ENCODE measurements around the gene CRTC1. TPM values are rescaled to one million over a fixed set of nuclear protein-coding genes. Genes with fewer than 3 reads are reported as not detected.

CRTC1 gene
- total RNA-seq, 1 donor from 2014 or later: 10.3 TPM

DNA sequence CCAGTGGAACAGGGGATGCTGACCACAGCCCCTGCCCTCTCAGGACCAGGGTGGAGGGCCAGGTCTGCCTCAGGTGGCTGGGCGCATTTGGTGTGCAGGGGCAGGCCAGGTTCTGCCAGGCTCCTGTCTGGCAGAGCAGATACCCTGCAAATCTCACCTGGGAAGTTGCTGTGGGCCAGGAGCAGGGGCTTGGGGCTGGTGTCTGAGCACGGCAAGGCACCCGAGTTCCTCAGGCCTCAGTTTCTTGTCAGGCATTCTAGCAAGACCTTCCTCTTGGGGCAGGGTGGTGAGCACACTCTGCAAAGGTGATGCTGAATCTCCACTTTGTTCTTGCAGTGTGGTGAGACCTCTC lies 1.1 kb downstream of the CRTC1 start:
- DNase-seq (ENCODE audit: missing footprints): no peak
- intact Hi-C loops (cut with DNase I): loop anchor here (5.0 kb wide), 1 partner anchor 163 kb away; no protein-coding TSS in a partner anchor
- no peak for ATAC-seq

DNA sequence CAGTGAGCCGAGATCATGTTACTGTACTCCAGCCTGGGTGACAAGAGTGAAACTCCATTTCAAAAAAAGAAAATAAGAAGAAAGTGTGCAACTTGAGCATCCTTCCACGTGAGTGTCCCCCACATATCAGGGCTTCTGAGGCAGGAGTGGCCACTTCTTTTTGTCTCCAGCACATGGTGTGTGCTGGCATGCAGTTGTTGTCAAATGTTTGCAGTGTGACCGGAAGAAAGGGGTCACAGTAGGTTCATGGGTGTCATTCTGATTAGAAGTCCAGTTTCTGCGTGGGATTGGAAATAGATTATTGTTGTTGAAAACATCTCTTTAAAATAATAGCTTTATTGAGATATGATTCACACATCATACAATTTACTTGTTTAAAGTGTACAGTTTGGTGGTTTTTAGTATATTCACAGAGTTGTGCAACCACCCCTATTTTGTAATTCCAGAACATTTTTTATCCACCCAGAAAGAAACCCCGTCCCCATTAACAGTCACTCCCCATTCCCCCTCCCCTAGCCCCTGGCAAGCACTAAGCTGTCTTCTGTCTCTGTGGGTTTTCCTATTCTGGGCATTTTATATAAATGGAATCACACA lies 2.2 kb downstream of the CRTC1 start:
- ATAC-seq (no peak), DNase-seq (ENCODE audit: missing footprints) (no peak)
- intact Hi-C loops (cut with DNase I): no loop called here

DNA sequence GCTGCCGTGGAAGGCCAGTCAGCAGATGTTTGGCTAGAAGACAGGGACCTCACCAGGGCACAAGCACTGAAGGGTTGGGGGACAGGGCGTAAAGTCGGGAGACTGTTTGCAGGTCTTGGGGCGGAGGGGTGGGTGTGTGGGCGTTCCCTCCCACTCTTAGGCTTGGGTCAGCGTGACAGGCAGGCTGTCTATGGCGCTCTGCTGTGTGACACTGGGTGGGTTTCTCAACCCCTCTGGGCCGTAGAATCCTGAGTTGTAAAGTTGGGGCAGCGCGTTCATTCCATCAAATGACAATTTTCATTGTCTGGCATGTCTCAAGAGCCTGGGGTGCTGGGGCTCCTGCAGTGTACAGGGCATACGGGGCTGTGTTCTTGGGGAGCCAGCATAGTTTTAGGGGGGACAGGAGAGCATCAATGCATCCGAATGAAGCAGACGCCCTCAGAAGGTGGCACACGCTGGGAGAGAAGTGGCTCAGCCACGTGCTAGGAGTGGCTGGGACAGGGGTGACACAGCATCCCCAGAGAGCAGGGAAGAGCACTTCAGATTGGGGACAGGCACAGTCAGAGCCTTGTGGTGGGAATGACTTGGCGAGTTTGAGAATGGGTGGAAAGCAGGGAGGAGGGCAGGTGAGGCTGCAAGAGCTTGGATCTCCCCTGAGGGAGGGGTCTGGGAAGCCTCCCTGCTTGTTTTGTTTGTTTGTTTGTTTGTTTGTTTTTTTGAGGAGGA lies 4.4 kb downstream of the CRTC1 start:
- intact Hi-C loops (cut with DNase I): no loop called here
- ATAC-seq (no peak), DNase-seq (ENCODE audit: missing footprints) (no peak)

DNA sequence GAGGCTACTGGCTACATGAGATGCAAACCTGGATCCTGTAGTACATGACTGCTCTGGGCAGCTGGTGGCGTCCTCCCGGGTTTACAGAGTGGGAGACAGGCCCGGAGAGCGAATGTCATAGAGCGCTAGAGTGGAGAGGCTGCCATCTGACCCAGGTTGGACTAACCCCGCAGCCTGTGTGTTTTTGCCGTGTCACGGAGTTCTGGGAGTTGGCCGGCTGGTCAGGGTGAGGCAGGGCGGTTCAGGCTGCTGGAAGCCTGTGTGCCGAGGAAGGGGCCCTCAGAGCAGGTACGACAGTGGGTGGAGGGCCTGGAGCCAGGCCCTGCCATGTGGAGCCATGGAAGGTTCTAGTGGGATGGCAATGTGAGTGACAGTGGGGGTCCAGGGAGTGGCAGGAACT lies 12.5 kb downstream of the CRTC1 start:
- ATAC-seq: no peak
- no peak for DNase-seq (ENCODE audit: missing footprints)
- intact Hi-C loops (cut with DNase I): no loop called here

DNA sequence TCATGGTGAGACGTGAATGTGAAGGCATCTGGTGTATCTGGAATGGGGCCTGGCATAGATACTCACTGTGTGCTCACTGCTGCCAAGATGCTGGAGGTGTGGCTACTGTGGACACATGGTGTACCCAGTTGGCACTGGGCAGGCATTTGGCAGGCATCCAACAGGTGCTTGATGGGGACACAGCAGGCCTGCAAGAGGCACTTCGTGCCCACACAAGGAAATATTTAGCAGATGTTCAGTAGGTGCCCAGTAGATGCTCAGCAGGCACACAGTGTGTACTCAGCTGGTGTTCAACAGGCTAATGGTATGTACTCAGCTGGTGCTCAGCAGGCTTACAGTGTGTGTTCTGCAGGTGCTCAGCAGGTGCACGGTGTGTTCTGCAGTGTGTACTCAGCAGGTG lies 14.2 kb downstream of the CRTC1 start:
- no peak for DNase-seq (ENCODE audit: missing footprints)
- intact Hi-C loops (cut with DNase I): no loop called here
- no peak for ATAC-seq

DNA sequence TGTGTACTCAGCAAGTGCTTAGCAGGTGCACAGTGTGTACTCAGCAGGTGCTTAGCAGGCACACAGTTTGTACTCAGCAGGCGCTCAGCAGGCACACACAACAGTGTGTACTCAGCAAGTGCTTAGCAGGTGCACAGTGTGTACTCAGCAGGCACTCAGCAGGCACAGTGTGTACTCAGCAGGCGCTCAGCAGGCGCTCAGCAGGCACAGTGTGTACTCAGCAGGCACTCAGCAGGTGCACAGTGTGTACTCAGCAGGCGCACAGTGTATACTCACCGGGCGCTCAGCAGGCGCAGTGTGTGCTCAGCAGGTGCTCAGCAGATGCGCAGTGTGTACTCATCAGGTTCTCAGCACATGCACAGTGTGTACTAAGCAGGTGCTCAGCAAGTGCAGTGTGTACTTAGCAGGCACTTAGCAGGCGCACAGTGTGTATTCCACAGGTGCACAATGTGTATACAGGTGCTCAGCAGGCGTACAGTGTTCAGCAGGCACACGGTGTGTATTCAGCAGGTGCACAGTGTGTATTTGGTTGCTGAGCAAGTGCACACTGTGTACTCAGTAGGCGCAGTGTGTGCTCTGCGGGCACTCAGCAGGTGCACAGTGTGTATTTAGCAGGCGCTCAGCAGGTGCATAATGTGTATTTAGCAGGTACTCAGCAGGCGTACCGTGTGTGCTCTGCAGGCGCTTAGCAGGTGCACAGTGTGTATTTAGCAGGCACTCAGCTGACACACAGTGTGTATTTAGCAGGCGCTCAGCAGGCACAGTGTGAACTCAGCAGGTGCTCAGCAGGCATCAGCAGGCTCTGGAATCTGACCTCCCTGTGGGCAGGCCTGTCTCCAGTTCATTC lies 15.1 kb downstream of the CRTC1 start:
- DNase-seq (ENCODE audit: missing footprints) (no peak), ATAC-seq (no peak)
- intact Hi-C loops (cut with DNase I): no loop called here

DNA sequence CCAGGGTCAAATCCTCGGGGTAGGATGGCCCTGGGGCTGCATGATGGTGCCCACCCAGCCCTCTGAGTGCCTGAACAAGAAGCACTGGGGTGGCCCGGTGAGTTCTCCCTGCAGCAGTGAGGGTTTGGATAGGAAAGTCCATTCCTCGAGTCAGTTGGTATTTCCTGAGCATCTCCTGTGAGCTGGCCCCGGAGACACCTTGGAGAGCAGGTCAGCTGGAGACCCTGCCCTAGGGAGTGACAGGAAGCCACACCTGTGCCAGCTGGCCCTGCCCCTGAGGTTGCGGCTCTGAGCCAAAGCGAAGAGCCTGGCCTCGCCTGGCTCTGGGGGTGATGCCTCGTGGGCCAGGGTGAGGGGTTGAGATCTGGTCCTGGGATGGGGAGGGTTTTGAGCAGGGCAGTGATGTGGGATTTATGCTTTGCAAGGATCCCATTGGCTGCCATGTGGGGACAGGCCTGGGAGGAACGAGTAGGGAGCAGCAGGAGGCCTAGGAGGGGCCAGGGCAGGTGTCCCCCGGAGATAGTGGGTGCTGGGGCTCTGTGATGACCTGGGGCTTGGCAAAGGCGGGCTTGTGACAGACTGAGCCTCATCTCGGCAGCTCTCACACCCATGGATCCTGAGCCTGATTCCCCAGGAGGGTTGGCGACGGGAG lies 16.0 kb downstream of the CRTC1 start:
- intact Hi-C loops (cut with DNase I): no loop called here
- ATAC-seq (no peak), DNase-seq (ENCODE audit: missing footprints) (no peak)

DNA sequence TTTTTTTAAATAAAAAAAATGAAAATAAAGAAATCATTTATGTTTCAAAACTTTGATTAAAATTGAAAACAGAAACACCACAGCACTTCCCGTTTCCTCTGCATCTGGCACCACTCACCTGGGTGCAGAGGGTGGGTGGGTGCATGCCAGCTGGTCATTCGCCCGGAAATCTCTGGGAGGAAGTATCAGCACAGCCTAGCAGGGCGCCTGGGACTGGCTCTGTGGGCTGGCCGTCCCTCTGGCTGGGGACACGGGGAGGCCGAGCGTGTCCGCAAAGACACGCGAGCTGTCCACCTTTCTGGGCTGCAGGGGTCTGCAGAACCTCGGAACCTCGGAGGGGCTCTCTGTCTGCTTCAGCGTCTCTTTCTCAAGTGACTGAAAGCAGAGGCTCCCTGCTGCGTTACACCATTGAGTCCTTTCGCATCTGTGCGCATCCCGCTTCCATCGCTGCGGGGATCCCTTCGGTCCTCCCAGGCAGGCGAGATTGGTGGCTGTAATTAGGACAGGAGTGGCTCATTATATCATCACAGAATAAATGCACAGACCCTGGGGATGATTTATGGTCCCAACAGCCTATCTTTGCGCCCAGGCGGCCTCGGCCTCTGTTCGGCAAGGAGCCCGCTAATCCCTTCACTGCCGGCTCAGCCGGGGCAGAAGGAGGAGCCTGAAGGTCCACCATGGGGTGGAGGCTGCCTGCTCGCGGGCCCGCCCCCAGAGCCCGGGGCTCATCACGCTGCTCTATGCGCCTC lies 17.2 kb downstream of the CRTC1 start:
- intact Hi-C loops (cut with DNase I): no loop called here
- ATAC-seq (peak; percentile 91), DNase-seq (ENCODE audit: missing footprints) (peak; percentile 91)

DNA sequence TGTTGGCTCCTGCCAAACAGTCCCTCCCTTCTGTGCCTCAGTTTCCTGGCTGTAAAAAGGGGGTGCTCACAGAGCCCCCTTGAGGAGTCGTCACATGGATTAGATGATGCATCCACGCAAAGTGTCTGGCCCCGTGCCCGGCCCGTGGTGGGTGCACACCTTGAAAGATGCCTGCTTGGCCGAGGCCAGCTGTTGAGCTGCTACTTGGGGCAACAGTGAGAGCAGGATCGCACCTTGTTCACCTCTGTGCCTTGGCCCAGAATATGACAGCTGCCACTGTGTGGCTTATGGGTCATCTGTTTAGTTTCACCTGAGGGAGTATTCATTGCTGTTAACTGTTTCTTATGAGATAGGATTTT lies 17.7 kb downstream of the CRTC1 start:
- intact Hi-C loops (cut with DNase I): no loop called here
- no peak for DNase-seq (ENCODE audit: missing footprints)

DNA sequence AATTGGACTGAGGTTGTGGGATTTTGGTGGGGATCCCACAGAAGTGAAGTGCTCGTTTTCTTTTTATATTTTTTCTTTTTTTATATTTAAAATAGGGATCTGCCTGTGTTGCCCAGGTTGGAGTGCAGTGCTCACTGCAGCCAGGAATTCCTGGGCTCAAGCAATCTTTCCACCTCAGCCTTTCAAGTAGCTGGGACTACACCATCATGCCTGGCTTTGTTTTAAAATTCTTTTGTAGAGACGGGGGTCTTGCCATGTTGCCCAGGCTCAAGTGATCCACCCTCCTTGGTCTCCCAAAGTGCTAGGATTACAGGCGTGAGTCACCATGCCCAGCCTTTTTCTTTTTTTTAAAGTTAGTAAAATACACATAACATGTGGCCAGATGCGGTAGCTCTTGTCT lies 20.6 kb downstream of the CRTC1 start:
- intact Hi-C loops (cut with DNase I): no loop called here

More for the DNA sequence above, 17.7 kb downstream of the CRTC1 start:
- no peak for ATAC-seq

DNA sequence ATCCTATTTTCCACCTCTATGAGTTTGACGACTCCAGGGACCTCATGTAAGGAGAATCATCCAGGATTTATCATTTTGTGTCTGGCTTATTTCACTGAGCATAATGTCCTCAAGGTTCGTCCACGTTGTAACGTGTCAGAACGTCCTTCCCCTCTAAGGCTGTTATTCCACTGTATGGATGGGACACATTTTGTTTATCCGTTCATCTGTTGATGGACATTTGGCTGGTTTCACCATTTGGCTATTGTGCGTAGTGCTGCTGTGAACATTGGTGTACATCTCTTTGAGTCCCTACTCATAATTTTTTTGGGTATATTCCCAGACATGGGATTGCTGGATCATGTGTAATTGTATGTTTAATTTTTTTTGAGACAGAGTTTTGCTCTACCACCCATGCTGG lies 21.5 kb downstream of the CRTC1 start:
- DNase-seq (ENCODE audit: missing footprints): no peak
- ATAC-seq: no peak
- intact Hi-C loops (cut with DNase I): no loop called here

More for the DNA sequence above, 20.6 kb downstream of the CRTC1 start:
- no peak for DNase-seq (ENCODE audit: missing footprints)
- ATAC-seq: no peak

DNA sequence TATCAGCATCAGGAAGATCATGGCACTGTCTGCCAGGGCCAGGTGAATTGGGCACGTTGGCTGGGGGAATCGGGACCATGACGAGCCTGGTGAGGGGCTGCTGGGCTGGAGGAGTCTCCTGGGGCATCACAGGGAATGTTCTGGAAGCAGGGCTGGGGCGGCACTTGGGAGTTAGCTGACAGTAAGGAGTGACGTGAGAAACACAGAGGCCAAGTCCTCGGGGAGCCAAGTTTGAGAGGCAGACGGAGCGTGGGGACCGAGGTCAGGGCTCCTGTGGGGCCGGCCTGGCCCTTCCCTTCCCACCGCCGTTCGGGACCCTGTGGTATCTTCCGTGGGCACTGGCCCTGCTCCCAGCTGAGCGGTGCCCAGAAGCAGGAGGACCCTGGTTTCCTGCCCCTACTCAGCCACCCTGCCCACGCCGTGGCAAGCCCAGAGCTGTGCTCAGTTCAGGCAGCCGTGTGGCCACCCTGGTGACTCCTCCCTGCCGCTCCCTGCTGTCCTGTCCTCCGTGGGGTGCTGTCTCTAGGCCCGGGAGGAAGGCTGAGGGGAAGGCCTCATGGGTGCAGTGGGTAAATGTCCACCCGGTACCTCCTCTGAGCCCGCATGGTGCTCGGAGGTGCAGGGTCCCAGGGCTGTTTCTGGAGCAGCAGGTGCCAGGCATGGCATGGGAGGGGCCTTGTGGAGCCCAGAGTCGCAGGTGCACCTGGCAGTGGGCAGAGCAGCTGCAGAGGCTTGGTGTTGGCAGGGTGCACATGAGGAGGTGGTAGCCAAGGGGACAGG lies 25.2 kb downstream of the CRTC1 start:
- DNase-seq (ENCODE audit: missing footprints): no peak
- intact Hi-C loops (cut with DNase I): no loop called here
- no peak for ATAC-seq

DNA sequence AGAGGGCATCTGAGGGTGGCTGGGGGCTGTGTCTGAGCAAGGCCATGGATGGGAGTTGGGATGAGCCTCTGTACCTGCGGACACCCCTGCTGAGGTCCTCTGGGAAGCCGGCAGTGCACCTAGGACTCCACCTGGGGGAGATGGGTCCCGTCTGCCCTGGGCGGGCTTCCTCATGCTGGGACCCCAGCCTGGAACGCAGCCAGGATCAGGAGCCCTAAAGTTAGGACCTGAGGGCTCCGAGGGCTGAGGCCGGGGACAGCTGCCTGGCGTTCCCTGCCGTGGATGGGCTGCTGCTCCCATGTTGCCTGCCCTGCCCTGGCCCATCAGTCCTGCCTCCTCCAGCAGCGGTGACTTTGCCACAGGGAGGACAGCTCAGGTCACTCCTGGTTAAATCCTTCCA lies 26.1 kb downstream of the CRTC1 start:
- ATAC-seq (no peak), DNase-seq (ENCODE audit: missing footprints) (no peak)
- intact Hi-C loops (cut with DNase I): no loop called here

DNA sequence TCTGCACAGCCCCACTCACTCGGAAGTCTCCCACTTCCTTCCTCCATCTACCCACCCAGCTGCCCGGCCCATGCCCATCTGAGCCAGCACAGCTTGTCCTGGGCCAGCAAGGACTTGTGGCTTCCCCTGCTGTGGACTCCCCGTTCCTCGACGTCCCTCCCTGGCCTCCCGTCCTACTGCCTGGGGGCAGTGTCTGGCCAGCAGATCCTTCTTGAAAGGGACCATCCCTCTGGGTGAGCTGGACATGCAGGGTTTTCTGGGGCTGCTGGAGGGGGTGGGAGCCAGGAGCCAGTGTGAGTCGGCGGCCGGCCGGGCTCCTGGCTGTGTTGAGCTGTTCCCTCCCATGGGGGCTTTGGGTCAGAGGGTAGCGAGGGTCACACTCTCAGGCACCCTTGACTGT lies 26.7 kb downstream of the CRTC1 start:
- ATAC-seq: no peak
- intact Hi-C loops (cut with DNase I): no loop called here
- DNase-seq (ENCODE audit: missing footprints): no peak

DNA sequence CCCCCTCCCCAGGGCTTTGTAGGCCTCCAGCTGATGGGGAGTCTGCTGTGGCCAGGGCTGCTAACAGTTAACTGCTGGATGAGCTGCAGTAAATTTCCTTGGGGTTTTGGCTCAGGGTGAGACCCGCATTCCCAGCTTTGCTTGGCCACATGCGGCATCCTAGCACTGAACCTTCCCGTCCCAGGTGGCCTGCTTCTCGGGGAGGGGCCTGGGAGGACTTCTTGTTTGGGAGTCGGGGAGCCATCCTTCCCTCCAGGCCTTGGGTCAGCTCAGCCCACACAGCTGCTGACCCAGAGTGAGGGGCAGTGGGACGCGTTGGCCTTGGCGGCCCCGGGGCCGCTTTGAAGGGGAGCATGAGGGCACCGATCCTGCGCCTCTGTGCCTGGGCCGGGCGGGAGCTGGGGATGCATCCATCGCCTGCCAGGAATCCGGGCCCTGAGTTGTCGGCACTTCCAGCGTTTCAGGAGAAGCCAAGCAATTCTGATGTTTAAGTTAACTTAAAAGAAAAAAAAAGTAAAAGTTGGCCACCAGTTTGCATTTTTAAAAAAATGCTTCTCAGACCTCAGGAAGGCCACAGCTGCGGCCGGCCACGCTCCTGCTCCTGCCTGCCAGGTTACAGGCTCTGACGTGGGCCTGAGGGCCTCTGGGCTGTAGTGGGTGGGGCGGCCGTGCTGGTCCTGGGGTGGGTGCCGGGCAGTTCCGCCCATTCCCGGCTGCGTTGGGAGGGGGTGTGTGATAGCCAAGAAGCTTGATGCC lies 27.7 kb downstream of the CRTC1 start:
- intact Hi-C loops (cut with DNase I): no loop called here
- ATAC-seq (peak; percentile 75), DNase-seq (ENCODE audit: missing footprints) (peak; percentile 87)

DNA sequence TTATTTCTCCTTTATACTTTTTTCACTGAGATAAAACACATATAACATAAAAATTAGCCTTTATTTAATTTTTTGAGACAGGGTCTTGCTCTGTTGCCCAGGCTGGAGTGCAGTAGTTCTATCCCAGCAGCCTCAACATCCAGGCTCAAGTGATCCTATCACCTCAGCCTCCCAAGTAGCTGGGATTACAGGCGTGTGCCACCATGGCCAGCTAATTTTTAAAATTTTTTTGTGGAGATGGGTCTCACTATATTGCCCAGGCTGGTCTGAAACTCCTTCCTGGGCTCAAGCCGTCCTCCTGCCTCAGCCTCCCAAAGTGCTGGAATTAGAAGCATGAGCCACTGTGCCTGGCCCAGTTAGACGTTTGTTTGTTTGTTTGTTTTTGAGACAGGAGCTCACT lies 28.4 kb downstream of the CRTC1 start:
- DNase-seq (ENCODE audit: missing footprints): no peak
- no peak for ATAC-seq
- intact Hi-C loops (cut with DNase I): no loop called here

DNA sequence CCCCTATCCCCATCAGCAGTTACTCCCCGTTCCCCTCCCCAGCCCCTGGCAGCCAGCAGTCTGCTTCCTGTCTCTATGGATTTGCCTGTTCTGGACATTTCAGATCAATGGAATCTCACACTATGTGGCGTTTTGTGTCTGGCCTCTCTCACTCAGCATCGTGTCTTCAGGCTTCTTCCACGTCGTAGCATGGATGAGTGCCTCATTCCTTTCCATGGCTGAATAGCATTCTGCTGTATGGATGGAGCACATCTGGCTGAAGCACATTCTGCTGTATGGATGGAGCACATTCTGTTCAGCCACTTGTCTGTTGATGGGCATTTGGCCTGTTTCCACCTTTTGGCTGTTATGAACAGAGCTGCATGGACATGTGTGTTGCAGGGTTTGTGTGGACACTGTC lies 29.5 kb downstream of the CRTC1 start:
- DNase-seq (ENCODE audit: missing footprints) (peak; percentile 7), ATAC-seq (peak; percentile 35)
- intact Hi-C loops (cut with DNase I): no loop called here

Measured in Right ventricle myocardium inferior (tissue), 1 donor.